Measurements from ENCODE around the gene ZNF253.

DNA sequence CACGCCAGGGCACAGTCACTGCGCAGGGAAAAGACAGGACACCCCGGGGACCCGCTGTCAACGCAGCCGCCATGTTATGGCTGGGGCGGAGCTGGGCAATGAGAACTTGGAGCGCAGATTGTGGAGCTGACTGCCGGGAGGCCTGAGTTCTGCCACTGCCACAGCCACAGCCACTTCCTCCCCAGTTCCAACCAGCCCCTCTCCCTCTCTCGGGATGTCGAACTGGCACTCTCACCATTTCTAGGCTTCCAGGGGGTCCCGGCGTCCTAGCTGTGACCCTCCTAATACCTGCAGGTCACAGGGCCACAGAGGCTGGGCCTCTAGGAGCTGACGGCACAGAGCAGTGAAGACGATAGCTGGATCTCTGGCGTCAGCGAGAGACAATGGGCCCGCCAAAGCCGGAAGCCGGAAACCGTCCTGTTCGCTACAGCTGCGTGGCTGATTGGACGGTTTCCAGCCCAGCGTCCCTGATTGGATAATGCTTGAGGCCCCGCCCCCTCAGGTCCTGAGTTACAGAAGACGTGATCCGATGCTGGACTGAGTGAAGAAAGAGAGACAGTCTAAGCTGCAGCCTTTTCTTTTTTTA is 44.2 kb upstream of the ZNF253 start, which contains the start of gene ZNF506:
- TF ChIP-seq, protein P1, sequence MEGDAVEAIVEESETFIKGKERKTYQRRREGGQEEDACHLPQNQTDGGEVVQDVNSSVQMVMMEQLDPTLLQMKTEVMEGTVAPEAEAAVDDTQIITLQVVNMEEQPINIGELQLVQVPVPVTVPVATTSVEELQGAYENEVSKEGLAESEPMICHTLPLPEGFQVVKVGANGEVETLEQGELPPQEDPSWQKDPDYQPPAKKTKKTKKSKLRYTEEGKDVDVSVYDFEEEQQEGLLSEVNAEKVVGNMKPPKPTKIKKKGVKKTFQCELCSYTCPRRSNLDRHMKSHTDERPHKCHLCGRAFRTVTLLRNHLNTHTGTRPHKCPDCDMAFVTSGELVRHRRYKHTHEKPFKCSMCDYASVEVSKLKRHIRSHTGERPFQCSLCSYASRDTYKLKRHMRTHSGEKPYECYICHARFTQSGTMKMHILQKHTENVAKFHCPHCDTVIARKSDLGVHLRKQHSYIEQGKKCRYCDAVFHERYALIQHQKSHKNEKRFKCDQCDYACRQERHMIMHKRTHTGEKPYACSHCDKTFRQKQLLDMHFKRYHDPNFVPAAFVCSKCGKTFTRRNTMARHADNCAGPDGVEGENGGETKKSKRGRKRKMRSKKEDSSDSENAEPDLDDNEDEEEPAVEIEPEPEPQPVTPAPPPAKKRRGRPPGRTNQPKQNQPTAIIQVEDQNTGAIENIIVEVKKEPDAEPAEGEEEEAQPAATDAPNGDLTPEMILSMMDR (IDR thresholded peaks at IDR 0.05): no peak
- peak in 1 of 4 donors; percentile 73 for TF ChIP-seq POLR2A (IDR thresholded peaks at IDR 0.05)

Measured in stomach (tissue), 4 donors.